H1 (cell line): ENCODE results near the gene CMTM3. TPM values are rescaled to one million over a fixed set of nuclear protein-coding genes. Genes with fewer than 3 reads are reported as not detected.
A peak's percentile ranks its signal among the peaks of the same experiment; 100 is the strongest.

ENCODE experiments used
- CTCF ChIA-PET: fragments of 300-600 bp; sonication (Branson Sonifier 250); formaldehyde crosslinking; loops from one replicate; lab custom pipeline; 2021; ENCODE audit not compliant: partially characterized antibody; lab: Charles Lee
- POLR2A ChIA-PET: fragments of 300-600 bp; sonication (Branson Sonifier 250); formaldehyde crosslinking; loops from one replicate; lab custom pipeline; 2021; ENCODE audit warnings: inconsistent platforms; ENCODE audit not compliant: partially characterized antibody; lab: Charles Lee
- DNase-seq, 2 experiments: peaks; one replicate each; pipeline versions ENCODE4 v3.0.0 to v3.0.0-alpha.2; 2010 to 2022; ENCODE audit warnings: low spot score in 2 of 2, low read depth in 1 of 2, mixed read lengths in 1 of 2
- FAIRE-seq: peaks from 2 replicates; lab custom pipeline; 2011; peaks lifted over from hg19 to GRCh38; lab: Jason Lieb, UNC
- H2AFZ ChIP-seq: 2 replicates; pipeline ENCODE4 v1.8.1; 2012; ENCODE audit warnings: low read length, inconsistent platforms
- H2AK5ac ChIP-seq: 2 replicates; pipeline ENCODE4 v1.6.1; 2013; ENCODE audit warnings: low read depth, low read length
- H2BK120ac ChIP-seq: replicated peaks from 2 replicates; pipeline ENCODE3; 2013; ENCODE audit warnings: low read depth, low read length, inconsistent platforms
- H2BK12ac ChIP-seq: 2 replicates; pipeline ENCODE4 v1.6.1; 2013; ENCODE audit warnings: low read depth, low read length
- H2BK15ac ChIP-seq: 2 replicates; pipeline ENCODE4 v1.6.1; 2013; ENCODE audit warnings: low read length
- H2BK20ac ChIP-seq: 2 replicates; pipeline ENCODE4 v1.6.1; 2013; ENCODE audit warnings: low read length
- H2BK5ac ChIP-seq: 2 replicates; pipeline ENCODE4 v1.6.1; 2013; ENCODE audit warnings: low read depth, low read length
- H3K14ac ChIP-seq: 2 replicates; pipeline ENCODE4 v1.6.1; 2013; ENCODE audit warnings: inconsistent platforms; ENCODE audit not compliant: insufficient read length
- H3K18ac ChIP-seq: 2 replicates; pipeline ENCODE4 v1.6.1; 2013; ENCODE audit warnings: low read length; ENCODE audit errors: extremely low read depth
- H3K23ac ChIP-seq: 2 replicates; pipeline ENCODE4 v1.6.1; 2013; ENCODE audit warnings: inconsistent platforms; ENCODE audit not compliant: insufficient read length
- H3K23me2 ChIP-seq: 2 replicates; pipeline ENCODE4 v1.6.1; 2013; ENCODE audit warnings: low read depth, low read length
- H3K27ac ChIP-seq: 2 replicates; pipeline ENCODE4 v1.6.1; 2011; ENCODE audit warnings: low read depth, low read length, inconsistent platforms
- H3K27me3 ChIP-seq, 4 experiments: replicated peaks in 1 of 4; 1 replicate in 1 of 4; 2 replicates in 3 of 4; pipeline versions ENCODE4 v1.6.1 to v1.8.1; 2011 to 2013; ENCODE audit warnings: low read length in 3 of 4, mild to moderate bottlenecking in 3 of 4, inconsistent platforms in 2 of 4, mixed read lengths in 2 of 4, moderate library complexity in 1 of 4; ENCODE audit not compliant: control insufficient read depth in 3 of 4, insufficient read depth in 3 of 4; ENCODE audit errors: extremely low read depth in 1 of 4
- H3K36me3 ChIP-seq, 4 experiments: 2 replicates each; pipeline versions ENCODE4 v1.6.1 to v1.8.1; 2011 to 2013; ENCODE audit warnings: mild to moderate bottlenecking in 4 of 4, low read length in 3 of 4, moderate library complexity in 2 of 4, control low read depth in 1 of 4, inconsistent platforms in 1 of 4; ENCODE audit not compliant: insufficient read depth in 4 of 4, control insufficient read depth in 2 of 4
- H3K4ac ChIP-seq: replicated peaks from 2 replicates; pipeline ENCODE3; 2013; ENCODE audit warnings: low read length, low read depth, mixed read lengths, inconsistent platforms; ENCODE audit not compliant: insufficient read length
- H3K4me1 ChIP-seq, 4 experiments: replicated peaks in 1 of 4; 1 replicate in 1 of 4; 2 replicates in 3 of 4; pipeline versions ENCODE4 v1.6.1 to v1.8.1; 2011 to 2013; ENCODE audit warnings: low read length in 3 of 4, inconsistent platforms in 2 of 4, mixed read lengths in 1 of 4; ENCODE audit not compliant: insufficient read depth in 4 of 4, control insufficient read depth in 3 of 4
- H3K4me2 ChIP-seq, 2 experiments: 2 replicates each; pipeline versions ENCODE4 v1.6.1 to v1.8.1; 2011 to 2013; ENCODE audit warnings: low read depth in 2 of 2, low read length in 2 of 2, control low read depth in 1 of 2, inconsistent platforms in 1 of 2, mild to moderate bottlenecking in 1 of 2; ENCODE audit not compliant: insufficient read depth in 1 of 2
- H3K4me3 ChIP-seq, 4 experiments: fragments of 200-600, 300-600 bp in 1 of 4; sonication (generic), shearing (Covaris generic), sonication (Bioruptor Twin) in 1 of 4; 2 replicates each; pipeline versions ENCODE4 v1.5.1 to v1.8.1; 2011 to 2016; ENCODE audit warnings: low read length in 4 of 4, low read depth in 3 of 4, control low read depth in 2 of 4, inconsistent platforms in 2 of 4, mild to moderate bottlenecking in 2 of 4, mixed read lengths in 1 of 4, moderate library complexity in 1 of 4; ENCODE audit not compliant: insufficient read depth in 2 of 4; ENCODE audit errors: extremely low read depth in 1 of 4
- H3K56ac ChIP-seq: replicated peaks from 2 replicates; pipeline ENCODE3; 2013; ENCODE audit warnings: low read depth, mild to moderate bottlenecking, mixed read lengths, low read length, inconsistent platforms; ENCODE audit not compliant: insufficient read length
- H3K79me1 ChIP-seq: 2 replicates; pipeline ENCODE4 v1.6.1; 2013; ENCODE audit warnings: low read depth, low read length, control low read depth
- H3K79me2 ChIP-seq, 2 experiments: 2 replicates each; pipeline versions ENCODE4 v1.6.1 to v1.8.1; 2012 to 2013; ENCODE audit warnings: low read length in 2 of 2, mild to moderate bottlenecking in 2 of 2, inconsistent platforms in 1 of 2; ENCODE audit not compliant: insufficient read depth in 2 of 2, control insufficient read depth in 1 of 2
- H3K9ac ChIP-seq, 4 experiments: replicated peaks in 1 of 4; 1 replicate in 1 of 4; 2 replicates in 3 of 4; pipeline versions ENCODE4 v1.6.1 to v1.8.1; 2011 to 2013; ENCODE audit warnings: low read depth in 3 of 4, low read length in 3 of 4, control low read depth in 2 of 4, mild to moderate bottlenecking in 2 of 4, moderate library complexity in 2 of 4, inconsistent platforms in 1 of 4; ENCODE audit errors: extremely low read depth in 1 of 4
- H3K9me3 ChIP-seq, 2 experiments: 2 replicates each; pipeline versions ENCODE4 v1.6.1 to v1.8.1; 2012 to 2013; ENCODE audit warnings: mild to moderate bottlenecking in 2 of 2, moderate library complexity in 2 of 2, control low read depth in 1 of 2, inconsistent platforms in 1 of 2, low read depth in 1 of 2, low read length in 1 of 2, mixed read lengths in 1 of 2; ENCODE audit not compliant: insufficient read depth in 2 of 2
- H4K20me1 ChIP-seq, 2 experiments: replicated peaks in 1 of 2; 2 replicates each; pipeline versions ENCODE3 to v1.8.1; 2011 to 2013; ENCODE audit warnings: inconsistent platforms in 2 of 2, low read length in 2 of 2, mild to moderate bottlenecking in 1 of 2; ENCODE audit not compliant: insufficient read depth in 2 of 2, control insufficient read depth in 1 of 2
- H4K5ac ChIP-seq: 2 replicates; pipeline ENCODE4 v1.6.1; 2013; ENCODE audit warnings: low read length, low read depth, mixed read lengths, inconsistent platforms; ENCODE audit not compliant: insufficient read length
- H4K8ac ChIP-seq: 2 replicates; pipeline ENCODE4 v1.8.0; 2013; ENCODE audit warnings: mild to moderate bottlenecking, moderate library complexity, low read length, inconsistent platforms; ENCODE audit not compliant: insufficient read depth; ENCODE audit errors: extremely low read depth
- H4K91ac ChIP-seq: replicated peaks from 2 replicates; pipeline ENCODE3; 2013; ENCODE audit warnings: low read length, mixed read lengths, inconsistent platforms; ENCODE audit not compliant: insufficient read length
- E2F6 ChIP-seq: IDR thresholded peaks from 2 replicates; pipeline ENCODE4 v1.6.1; 2012; ENCODE audit warnings: inconsistent platforms
- WGBS, 2 experiments: shearing (Covaris generic) in 1 of 2; methylation state at CpG; one replicate each; pipeline versions ENCODE4 v1.1.6 to v1.1.7; 2013 to 2015; ENCODE audit warnings: low lambda C conversion rate in 2 of 2, mixed read lengths in 2 of 2, inconsistent platforms in 1 of 2, low coverage in 1 of 2, missing lambda C conversion rate in 1 of 2; ENCODE audit not compliant: insufficient replicate concordance in 2 of 2, insufficient coverage in 1 of 2, insufficient read length in 1 of 2; ENCODE audit errors: extremely low coverage in 1 of 2, missing lambda C conversion rate in 1 of 2; 5-methylcytosine and 5-hydroxymethylcytosine counted together
- polyA plus RNA-seq, 7 experiments: library from polyadenylated mRNA; depleted of rRNA in 3 of 7; stranded (reverse) in 5 of 7; unstranded in 2 of 7; fragments of >200 nt in 5 of 7; fragments of 200-250 nt in 2 of 7; gene quantifications; 1 replicate in 5 of 7; 2 replicates in 1 of 7; 4 replicates in 1 of 7; pipeline versions ENCODE4 v1.2.1 to v1.2.3, GENCODE V29; 2011 to 2013; ENCODE audit warnings: missing spikeins in 2 of 7, mixed read lengths in 2 of 7
- total RNA-seq: library from RNA; stranded (reverse); fragmentation: NEBNext Ultra II Directional; extraction: Animal tissue kit (Norgen Biotek cat#: 25700); gene quantifications from 2 replicates; pipeline ENCODE4 v1.2.1, GENCODE V29; 2021

CMTM3 gene
- total and polyA plus RNA-seq, 2 of the 8 experiments (the other 6 are each of a cell fraction or from before 2014, with no cell fraction given) = 24.7 to 24.8 TPM

GRCh38 chr16:66609139-66609510 is 4.6 kb downstream of the CMTM3 start:
- Histone ChIP-seq H4K5ac (no peak overlapping the region), H2BK120ac (no peak overlapping the region), H3K4me3 (no peak overlapping the region), H3K4me1 (peaks cover 0 to 22% (median 13%) of the 10 kb centered on the region in 4 experiments; a peak in 6 of 7 replicates), H3K36me3 (peaks cover 7 to 28% (median 19%) of the 10 kb centered on the region in 4 experiments; a peak in 6 of 8 replicates), H3K18ac (peak overlapping the region; percentile 33), H3K4me2 (no peak overlapping the region), H2AFZ (no peak overlapping the region), H3K4ac (no peak overlapping the region), H4K8ac (no peak overlapping the region), H3K56ac (no peak overlapping the region), H3K14ac (no peak overlapping the region), H3K9me3 (peaks cover 0 to 6% of the 10 kb centered on the region in 2 experiments; a peak in 1 of 4 replicates), H4K20me1 (peaks cover 1 to 13% of the 10 kb centered on the region in 2 experiments), H3K79me2 (peaks cover 0 to 3% of the 10 kb centered on the region in 2 experiments; a peak in 2 of 4 replicates), H3K27ac (no peak overlapping the region), H2BK5ac (no peak overlapping the region), H3K27me3 (no peaks in the 10 kb centered on the region), H2BK20ac (no peak overlapping the region), H2AK5ac (0 out of 2 replicates have a peak overlapping the region, but pooled peaks have one; percentile 29), H2BK12ac (peak overlapping the region; percentile 60; the same call in 1 of the 2 replicates), H4K91ac (no peak overlapping the region), H3K23me2 (no peaks in the 10 kb centered on the region; the same call in 1 of the 2 replicates), H3K23ac (no peak overlapping the region), H3K9ac (no peak overlapping the region), H2BK15ac (no peak overlapping the region), H3K79me1 (peaks cover 5% of the 10 kb centered on the region; the same call in 1 of the 2 replicates)
- 91% methylated on average over 11 of the region's 12 CpGs; no CpG with 5 or more reads in 1 of the 2 experiments for WGBS, 2 experiments
- ChIA-PET CTCF (interaction anchor here (0.6 to 6.4 kb wide), 25 partner anchors 10 to 265 kb away, joined by 3 to 57 read pairs (median 6); partner anchors contain the start of gene CKLF), POLR2A (interaction anchor here (1.4 to 2.9 kb wide), 5 partner anchors 9 to 87 kb away, joined by 3 to 11 read pairs (median 6); partner anchors contain the start of genes CKLF and CMTM4)
- FAIRE-seq = no peak
- DNase-seq = no peak
- no peak for TF ChIP-seq E2F6
